ENCODE measurements around the gene ATP11A.

GRCh38 chr13:112880221-112880641, 190.4 kb downstream of the ATP11A start:
- TF ChIP-seq CTCF (conservative IDR thresholded peaks at IDR 0.05; ENCODE audit: low read depth, low read length) (no peak), EZH2 (IDR thresholded peaks at IDR 0.05; ENCODE audit: borderline replicate concordance, low read depth, low read length, poor library complexity, severe bottlenecking) (no peak)
